ENCODE results near the gene COX6A2. TPM values are rescaled to one million over a fixed set of nuclear protein-coding genes. Genes with fewer than 3 reads are reported as not detected.

Gene COX6A2
- total RNA-seq, 1 experiment from 2014 or later = not detected

DNA sequence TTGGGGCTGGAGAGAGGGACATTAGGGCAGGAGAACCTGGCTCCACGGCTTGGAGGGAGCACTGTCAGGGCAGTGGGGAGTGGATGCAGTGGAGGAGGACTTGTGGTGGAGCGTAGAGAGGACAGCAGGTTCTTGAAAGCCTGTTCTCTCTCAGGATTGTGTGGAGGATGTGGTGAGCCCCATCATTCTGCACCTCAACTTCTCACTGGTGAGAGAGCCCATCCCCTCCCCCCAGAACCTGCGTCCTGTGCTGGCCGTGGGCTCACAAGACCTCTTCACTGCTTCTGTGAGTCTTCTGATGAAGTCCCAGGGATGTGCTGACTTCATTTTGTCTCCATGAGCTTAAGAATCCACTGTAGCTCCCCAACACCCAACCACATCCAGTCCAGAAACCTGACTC, 13.5 kb downstream of the COX6A2 start:
- no peak overlapping the region for H3K27ac Mint-ChIP-seq
- no peaks in the 10 kb centered on the region for H3K36me3 Mint-ChIP-seq (ENCODE audit: insufficient read depth in 1 of 3, low read depth in 3 of 3)
- Histone ChIP-seq H3K23me2 (ENCODE audit: insufficient read length, low read depth, low read length, poor library complexity, severe bottlenecking) (no peaks in the 10 kb centered on the region), H3K18ac (ENCODE audit: insufficient read length, low read depth, low read length) (no peak overlapping the region), H3K23ac (ENCODE audit: insufficient read length, low read depth, low read length) (no peak overlapping the region), H3K4me2 (ENCODE audit: insufficient read depth, insufficient read length, low read length) (no peak overlapping the region), H3K56ac (ENCODE audit: insufficient read length, low read depth, low read length) (no peak overlapping the region), H2AK5ac (ENCODE audit: insufficient read length, low read length) (no peak overlapping the region), H4K20me1 (ENCODE audit: control insufficient read depth, insufficient read depth, insufficient read length) (no peaks in the 10 kb centered on the region), H3K4me1 (ENCODE audit: insufficient read depth, low read length) (no peaks in the 10 kb centered on the region), H3K27ac (ENCODE audit: insufficient read length, low read depth, low read length) (no peak overlapping the region), H2BK5ac (ENCODE audit: insufficient read length, low read length) (no peak overlapping the region), H2BK12ac (ENCODE audit: insufficient read length, low read depth, low read length) (no peak overlapping the region), H3K9ac (ENCODE audit: extremely low read depth, insufficient read length, low read length) (no peak overlapping the region), H2BK120ac (ENCODE audit: low read depth, low read length, poor library complexity, severe bottlenecking) (no peak overlapping the region), H4K91ac (ENCODE audit: insufficient read length, low read depth, low read length) (no peak overlapping the region), H3K4ac (ENCODE audit: low read depth, low read length) (no peak overlapping the region), H4K8ac (replicated peaks; ENCODE audit: insufficient read length, low read depth, low read length) (no peak overlapping the region), H3K79me1 (ENCODE audit: insufficient read depth, low read depth, low read length, poor library complexity, severe bottlenecking) (no peaks in the 10 kb centered on the region), H2BK15ac (ENCODE audit: low read depth, low read length) (no peak overlapping the region), H2AFZ (ENCODE audit: low read length) (no peak overlapping the region), H3K79me2 (ENCODE audit: insufficient read depth, low read length) (no peaks in the 10 kb centered on the region), H3K27me3 (ENCODE audit: insufficient read depth, low read length) (no peaks in the 10 kb centered on the region), H3K9me3 (ENCODE audit: control insufficient read depth, low read depth, low read length) (no peaks in the 10 kb centered on the region), H2BK20ac (ENCODE audit: low read depth, low read length, poor library complexity, severe bottlenecking) (no peak overlapping the region), H3K14ac (ENCODE audit: insufficient read depth, low read length) (no peak overlapping the region; the same call in 1 of the 2 replicates), H3T11ph (ENCODE audit: low read length) (no peak overlapping the region), H4K5ac (ENCODE audit: insufficient read length, low read depth, low read length) (no peak overlapping the region)
- peaks cover 6% of the 10 kb centered on the region in 2 experiments; a peak in 3 of 4 replicates for H3K4me1 Mint-ChIP-seq
- H3K27me3 Mint-ChIP-seq (ENCODE audit: low read depth) = peaks cover 29% of the 10 kb centered on the region
- H3K4me3 Mint-ChIP-seq = no peak overlapping the region
- peaks cover 2 to 4% of the 10 kb centered on the region in 2 experiments; a peak in 3 of 5 replicates for H3K9me3 Mint-ChIP-seq
- WGBS (ENCODE audit: extremely low coverage, insufficient read length, low lambda C conversion rate) = no CpG with 5 or more reads among the region's 4 CpGs
- no peak for TF ChIP-seq CTCF (conservative IDR thresholded peaks at IDR 0.05)
- DNase-seq = no peak

Data from H9 (cell line).